ENCODE data around the gene PTGFRN.

DNA sequence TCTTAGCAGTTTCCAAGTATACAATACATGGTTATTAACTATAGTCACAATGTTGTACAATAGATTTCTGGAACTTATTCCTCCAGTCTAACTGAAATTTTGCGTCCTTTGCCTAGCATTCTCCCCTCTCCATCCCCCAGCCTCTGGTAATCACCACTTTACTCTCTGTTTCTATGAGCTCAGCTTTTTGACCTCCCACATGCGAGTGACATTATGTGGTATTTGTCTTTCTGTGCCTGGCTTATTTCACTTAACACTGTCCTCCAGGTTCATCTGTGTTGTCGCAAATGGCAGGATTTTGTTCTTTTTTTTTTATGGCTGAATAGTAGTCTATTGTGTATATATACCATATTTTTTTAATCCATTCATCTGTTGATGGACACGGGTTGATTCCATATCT is 47.9 kb downstream of the PTGFRN start:
- TF ChIP-seq, protein P1, sequence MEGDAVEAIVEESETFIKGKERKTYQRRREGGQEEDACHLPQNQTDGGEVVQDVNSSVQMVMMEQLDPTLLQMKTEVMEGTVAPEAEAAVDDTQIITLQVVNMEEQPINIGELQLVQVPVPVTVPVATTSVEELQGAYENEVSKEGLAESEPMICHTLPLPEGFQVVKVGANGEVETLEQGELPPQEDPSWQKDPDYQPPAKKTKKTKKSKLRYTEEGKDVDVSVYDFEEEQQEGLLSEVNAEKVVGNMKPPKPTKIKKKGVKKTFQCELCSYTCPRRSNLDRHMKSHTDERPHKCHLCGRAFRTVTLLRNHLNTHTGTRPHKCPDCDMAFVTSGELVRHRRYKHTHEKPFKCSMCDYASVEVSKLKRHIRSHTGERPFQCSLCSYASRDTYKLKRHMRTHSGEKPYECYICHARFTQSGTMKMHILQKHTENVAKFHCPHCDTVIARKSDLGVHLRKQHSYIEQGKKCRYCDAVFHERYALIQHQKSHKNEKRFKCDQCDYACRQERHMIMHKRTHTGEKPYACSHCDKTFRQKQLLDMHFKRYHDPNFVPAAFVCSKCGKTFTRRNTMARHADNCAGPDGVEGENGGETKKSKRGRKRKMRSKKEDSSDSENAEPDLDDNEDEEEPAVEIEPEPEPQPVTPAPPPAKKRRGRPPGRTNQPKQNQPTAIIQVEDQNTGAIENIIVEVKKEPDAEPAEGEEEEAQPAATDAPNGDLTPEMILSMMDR (conservative IDR thresholded peaks at IDR 0.05; ENCODE audit: low read depth in 2 of 2): no peak
- no peak for TF ChIP-seq EZH2 (IDR thresholded peaks at IDR 0.05; ENCODE audit: low read depth, unreplicated experiment)
